ENCODE measurements around the gene RABGAP1L.
"Not testable (repeated sequence)": the region's sequence is repeated elsewhere in the genome, so short reads cannot be mapped to it uniquely, and the experiment has no call there.

The RABGAP1L gene

GRCh38 chr1:174159252-174160108 is at the start of gene RABGAP1L:
TSS of gene RABGAP1L (plus strand) at chr1:174159520.
- no peaks in the 10 kb centered on the region for H3K36me3 ChIP-seq (ENCODE audit: control insufficient read depth in 2 of 2, insufficient read depth in 2 of 2, low read length in 2 of 2)
- H3K9me3 ChIP-seq (ENCODE audit: control insufficient read depth in 2 of 2, low read length in 2 of 2): no peaks in the 10 kb centered on the region
- peak within 1 kb of the TSS; percentile 89 to 93 for H3K4me3 ChIP-seq (ENCODE audit: low read length in 2 of 2)
- no peaks in the 10 kb centered on the region for H3K27me3 ChIP-seq (ENCODE audit: control insufficient read depth in 2 of 2, insufficient read depth in 2 of 2, low read length in 2 of 2)
- H3K27ac ChIP-seq (ENCODE audit: low read depth in 2 of 2, low read length in 2 of 2): peak within 1 kb of the TSS; percentile 97 to 98
- H3K4me1 ChIP-seq (ENCODE audit: control insufficient read depth in 2 of 2, insufficient read depth in 2 of 2, low read length in 2 of 2): peaks cover 9 to 13% of the 10 kb centered on the region in 2 donors
- peak within 1 kb of the TSS; percentile 85 to 99 for H3K9ac ChIP-seq (ENCODE audit: low read depth in 1 of 2, low read length in 2 of 2)

- H3K9ac ChIP-seq (ENCODE audit: low read depth in 1 of 2, low read length in 2 of 2): no peak overlapping the region
- no peaks in the 10 kb centered on the region for H3K27me3 ChIP-seq (ENCODE audit: control insufficient read depth in 2 of 2, insufficient read depth in 2 of 2, low read length in 2 of 2)
- H3K4me1 ChIP-seq (ENCODE audit: control insufficient read depth in 2 of 2, insufficient read depth in 2 of 2, low read length in 2 of 2): no peaks in the 10 kb centered on the region
- no peak overlapping the region for H3K4me3 ChIP-seq (ENCODE audit: low read length in 2 of 2)
- H3K27ac ChIP-seq (ENCODE audit: low read depth in 2 of 2, low read length in 2 of 2): no peak overlapping the region
- no peaks in the 10 kb centered on the region for H3K36me3 ChIP-seq (ENCODE audit: control insufficient read depth in 2 of 2, insufficient read depth in 2 of 2, low read length in 2 of 2)
- H3K9me3 ChIP-seq (ENCODE audit: control insufficient read depth in 2 of 2, low read length in 2 of 2): no peaks in the 10 kb centered on the region
Measured at GRCh38 chr1:174110053-174110452, 49.3 kb upstream of the RABGAP1L start.

- H3K9me3 ChIP-seq (ENCODE audit: control insufficient read depth in 2 of 2, low read length in 2 of 2): no peaks in the 10 kb centered on the region
- H3K36me3 ChIP-seq (ENCODE audit: control insufficient read depth in 2 of 2, insufficient read depth in 2 of 2, low read length in 2 of 2): no peaks in the 10 kb centered on the region
- no peak overlapping the region for H3K9ac ChIP-seq (ENCODE audit: low read depth in 1 of 2, low read length in 2 of 2)
- no peak overlapping the region for H3K27ac ChIP-seq (ENCODE audit: low read depth in 2 of 2, low read length in 2 of 2)
- H3K4me3 ChIP-seq (ENCODE audit: low read length in 2 of 2): no peak overlapping the region
- no peaks in the 10 kb centered on the region for H3K4me1 ChIP-seq (ENCODE audit: control insufficient read depth in 2 of 2, insufficient read depth in 2 of 2, low read length in 2 of 2)
- H3K27me3 ChIP-seq (ENCODE audit: control insufficient read depth in 2 of 2, insufficient read depth in 2 of 2, low read length in 2 of 2): no peaks in the 10 kb centered on the region
Measured at GRCh38 chr1:174112489-174113162, 46.7 kb upstream of the RABGAP1L start.

GRCh38 chr1:174114106-174114505 is 45.2 kb upstream of the RABGAP1L start:
- no peaks in the 10 kb centered on the region for H3K4me1 ChIP-seq (ENCODE audit: control insufficient read depth in 2 of 2, insufficient read depth in 2 of 2, low read length in 2 of 2)
- no peaks in the 10 kb centered on the region for H3K27me3 ChIP-seq (ENCODE audit: control insufficient read depth in 2 of 2, insufficient read depth in 2 of 2, low read length in 2 of 2)
- no peaks in the 10 kb centered on the region for H3K9me3 ChIP-seq (ENCODE audit: control insufficient read depth in 2 of 2, low read length in 2 of 2)
- H3K9ac ChIP-seq (ENCODE audit: low read depth in 1 of 2, low read length in 2 of 2): no peak overlapping the region
- no peak overlapping the region for H3K4me3 ChIP-seq (ENCODE audit: low read length in 2 of 2)
- H3K27ac ChIP-seq (ENCODE audit: low read depth in 2 of 2, low read length in 2 of 2): no peak overlapping the region
- no peaks in the 10 kb centered on the region for H3K36me3 ChIP-seq (ENCODE audit: control insufficient read depth in 2 of 2, insufficient read depth in 2 of 2, low read length in 2 of 2)

- H3K4me3 ChIP-seq (ENCODE audit: low read length in 2 of 2): no peak overlapping the region
- H3K9ac ChIP-seq (ENCODE audit: low read depth in 1 of 2, low read length in 2 of 2): no peak overlapping the region
- no peaks in the 10 kb centered on the region for H3K9me3 ChIP-seq (ENCODE audit: control insufficient read depth in 2 of 2, low read length in 2 of 2)
- no peaks in the 10 kb centered on the region for H3K36me3 ChIP-seq (ENCODE audit: control insufficient read depth in 2 of 2, insufficient read depth in 2 of 2, low read length in 2 of 2)
- H3K27me3 ChIP-seq (ENCODE audit: control insufficient read depth in 2 of 2, insufficient read depth in 2 of 2, low read length in 2 of 2): no peaks in the 10 kb centered on the region
- no peaks in the 10 kb centered on the region for H3K4me1 ChIP-seq (ENCODE audit: control insufficient read depth in 2 of 2, insufficient read depth in 2 of 2, low read length in 2 of 2)
- H3K27ac ChIP-seq (ENCODE audit: low read depth in 2 of 2, low read length in 2 of 2): no peak overlapping the region
Measured at GRCh38 chr1:174114788-174115448, 44.4 kb upstream of the RABGAP1L start.

GRCh38 chr1:174116042-174116441 is 43.3 kb upstream of the RABGAP1L start:
- H3K4me3 ChIP-seq (ENCODE audit: low read length in 2 of 2): no peak overlapping the region
- no peak overlapping the region for H3K27ac ChIP-seq (ENCODE audit: low read depth in 2 of 2, low read length in 2 of 2)
- no peaks in the 10 kb centered on the region for H3K9me3 ChIP-seq (ENCODE audit: control insufficient read depth in 2 of 2, low read length in 2 of 2)
- H3K36me3 ChIP-seq (ENCODE audit: control insufficient read depth in 2 of 2, insufficient read depth in 2 of 2, low read length in 2 of 2): no peaks in the 10 kb centered on the region
- H3K27me3 ChIP-seq (ENCODE audit: control insufficient read depth in 2 of 2, insufficient read depth in 2 of 2, low read length in 2 of 2): no peaks in the 10 kb centered on the region
- H3K4me1 ChIP-seq (ENCODE audit: control insufficient read depth in 2 of 2, insufficient read depth in 2 of 2, low read length in 2 of 2): no peaks in the 10 kb centered on the region
- no peak overlapping the region for H3K9ac ChIP-seq (ENCODE audit: low read depth in 1 of 2, low read length in 2 of 2)

GRCh38 chr1:174118751-174119150 is 40.6 kb upstream of the RABGAP1L start:
- no peaks in the 10 kb centered on the region for H3K36me3 ChIP-seq (ENCODE audit: control insufficient read depth in 2 of 2, insufficient read depth in 2 of 2, low read length in 2 of 2)
- H3K4me3 ChIP-seq (ENCODE audit: low read length in 2 of 2): no peak overlapping the region
- H3K9me3 ChIP-seq (ENCODE audit: control insufficient read depth in 2 of 2, low read length in 2 of 2): no peaks in the 10 kb centered on the region
- H3K27me3 ChIP-seq (ENCODE audit: control insufficient read depth in 2 of 2, insufficient read depth in 2 of 2, low read length in 2 of 2): no peaks in the 10 kb centered on the region
- H3K9ac ChIP-seq (ENCODE audit: low read depth in 1 of 2, low read length in 2 of 2): no peak overlapping the region
- H3K27ac ChIP-seq (ENCODE audit: low read depth in 2 of 2, low read length in 2 of 2): no peak overlapping the region
- no peaks in the 10 kb centered on the region for H3K4me1 ChIP-seq (ENCODE audit: control insufficient read depth in 2 of 2, insufficient read depth in 2 of 2, low read length in 2 of 2)

- not testable (repeated sequence) for H3K4me3 ChIP-seq (ENCODE audit: low read length in 2 of 2); H3K27ac ChIP-seq (ENCODE audit: low read depth in 2 of 2, low read length in 2 of 2); H3K9ac ChIP-seq (ENCODE audit: low read depth in 1 of 2, low read length in 2 of 2); H3K9me3 ChIP-seq (ENCODE audit: control insufficient read depth in 2 of 2, low read length in 2 of 2); H3K36me3 ChIP-seq (ENCODE audit: control insufficient read depth in 2 of 2, insufficient read depth in 2 of 2, low read length in 2 of 2); H3K4me1 ChIP-seq (ENCODE audit: control insufficient read depth in 2 of 2, insufficient read depth in 2 of 2, low read length in 2 of 2); H3K27me3 ChIP-seq (ENCODE audit: control insufficient read depth in 2 of 2, insufficient read depth in 2 of 2, low read length in 2 of 2)
Measured at GRCh38 chr1:174122318-174122717, 37.0 kb upstream of the RABGAP1L start.

- no peak overlapping the region for H3K4me3 ChIP-seq (ENCODE audit: low read length in 2 of 2)
- H3K9me3 ChIP-seq (ENCODE audit: control insufficient read depth in 2 of 2, low read length in 2 of 2): peaks cover 0 to 3% of the 10 kb centered on the region in 2 donors
- no peaks in the 10 kb centered on the region for H3K27me3 ChIP-seq (ENCODE audit: control insufficient read depth in 2 of 2, insufficient read depth in 2 of 2, low read length in 2 of 2)
- H3K27ac ChIP-seq (ENCODE audit: low read depth in 2 of 2, low read length in 2 of 2): no peak overlapping the region
- no peaks in the 10 kb centered on the region for H3K4me1 ChIP-seq (ENCODE audit: control insufficient read depth in 2 of 2, insufficient read depth in 2 of 2, low read length in 2 of 2)
- H3K9ac ChIP-seq (ENCODE audit: low read depth in 1 of 2, low read length in 2 of 2): no peak overlapping the region
- no peaks in the 10 kb centered on the region for H3K36me3 ChIP-seq (ENCODE audit: control insufficient read depth in 2 of 2, insufficient read depth in 2 of 2, low read length in 2 of 2)
Measured at GRCh38 chr1:174123843-174124242, 35.5 kb upstream of the RABGAP1L start.

- H3K4me1 ChIP-seq (ENCODE audit: control insufficient read depth in 2 of 2, insufficient read depth in 2 of 2, low read length in 2 of 2); H3K9ac ChIP-seq (ENCODE audit: low read depth in 1 of 2, low read length in 2 of 2); H3K9me3 ChIP-seq (ENCODE audit: control insufficient read depth in 2 of 2, low read length in 2 of 2); H3K27me3 ChIP-seq (ENCODE audit: control insufficient read depth in 2 of 2, insufficient read depth in 2 of 2, low read length in 2 of 2); H3K36me3 ChIP-seq (ENCODE audit: control insufficient read depth in 2 of 2, insufficient read depth in 2 of 2, low read length in 2 of 2); H3K4me3 ChIP-seq (ENCODE audit: low read length in 2 of 2); H3K27ac ChIP-seq (ENCODE audit: low read depth in 2 of 2, low read length in 2 of 2): not testable (repeated sequence)
Measured at GRCh38 chr1:174127176-174127575, 32.1 kb upstream of the RABGAP1L start.
